Activated naive CD4-positive, alpha-beta T cell treated with anti-CD3 and anti-CD28 coated beads, Interleukin-2, amount 50 U/mL, for 72 hours (primary cell): ENCODE measurements around the gene DLG1. TPM values are rescaled to one million over a fixed set of nuclear protein-coding genes. Genes with fewer than 3 reads are reported as not detected.
"Not testable (repeated sequence)": the region's sequence is repeated elsewhere in the genome, so short reads cannot be mapped to it uniquely, and the experiment has no call there.

Experiments used
- ATAC-seq, 2 donors: fragments of 150-1000 bp; cut with Tn5 transposase; 2 replicates each; pipeline ENCODE4 v1.10.0; 2021; ENCODE audit warnings: mild to moderate bottlenecking in 2 of 2, moderate library complexity in 2 of 2
- DNase-seq, 2 donors: peaks; one replicate each; pipeline ENCODE4 v3.0.0; 2021 to 2022; ENCODE audit warnings: low spot score in 2 of 2
- H3K27ac Mint-ChIP-seq, 2 donors: one replicate each; pipeline ENCODE4 v1.8.0; 2022; ENCODE audit warnings: mild to moderate bottlenecking in 2 of 2, mixed read lengths in 2 of 2
- H3K36me3 Mint-ChIP-seq, 2 donors: one replicate each; pipeline ENCODE4 v1.8.0; 2022; ENCODE audit warnings: mixed read lengths in 2 of 2
- H3K9me3 Mint-ChIP-seq, 2 donors: one replicate each; pipeline ENCODE4 v1.8.0; 2022; ENCODE audit warnings: mixed read lengths in 2 of 2
- total RNA-seq, 2 donors: library from RNA; stranded (reverse); gene quantifications; one replicate each; pipeline ENCODE4 v1.2.3, GENCODE V29; 2022

The DLG1 gene
- total RNA-seq, 2 donors from 2014 or later, result 76.3 to 119 TPM

DNA sequence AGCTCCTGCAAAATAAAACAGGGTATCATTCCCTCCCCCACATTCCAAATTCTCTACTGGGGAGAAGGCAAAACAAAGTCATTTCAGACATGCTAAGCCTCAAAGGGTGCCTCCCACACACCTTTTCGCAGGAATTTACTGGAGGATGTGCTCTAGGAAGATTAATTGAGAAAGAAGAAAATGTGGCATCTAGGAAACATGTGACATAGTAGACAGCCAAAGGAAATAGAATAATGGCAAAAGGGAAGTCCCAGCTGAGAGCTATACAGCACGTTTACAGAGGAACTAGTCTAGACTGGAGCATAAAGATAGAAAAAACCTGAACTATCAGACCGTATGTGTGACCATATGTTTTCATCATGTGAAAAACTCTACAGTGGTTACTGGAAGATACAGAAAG, 210.0 kb downstream of the DLG1 start:
- no peaks in the 10 kb centered on the region for H3K9me3 Mint-ChIP-seq
- ATAC-seq, result no peak
- no peak for DNase-seq
- H3K27ac Mint-ChIP-seq, result peak overlapping the region in 1 of 2 donors; percentile 25
- H3K36me3 Mint-ChIP-seq, result peaks cover 6% of the 10 kb centered on the region in 2 donors

DNA sequence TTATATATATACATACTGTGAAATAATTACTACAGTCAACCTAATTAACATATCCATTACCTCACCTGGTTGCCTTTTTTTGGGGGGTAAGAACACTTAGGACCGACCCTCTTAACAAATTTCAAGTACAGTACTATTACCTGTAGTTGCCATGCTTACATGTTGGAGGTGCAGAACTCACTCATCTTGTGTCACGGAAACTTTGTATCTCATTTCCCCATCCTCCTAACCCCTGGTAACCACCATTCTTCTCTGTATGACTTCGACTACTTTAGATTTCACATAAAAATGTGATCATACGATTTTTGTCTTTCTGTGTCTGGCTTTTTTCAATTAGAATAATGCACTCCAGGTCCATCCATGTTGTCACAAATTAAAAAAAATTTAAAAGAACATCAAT, 213.3 kb downstream of the DLG1 start:
- Mint-ChIP-seq H3K27ac (peak overlapping the region in 1 of 2 donors; percentile 31), H3K9me3 (no peaks in the 10 kb centered on the region), H3K36me3 (peaks cover 6% of the 10 kb centered on the region in 2 donors)
- ATAC-seq, result peak; percentile 56 to 82
- DNase-seq, result no peak

DNA sequence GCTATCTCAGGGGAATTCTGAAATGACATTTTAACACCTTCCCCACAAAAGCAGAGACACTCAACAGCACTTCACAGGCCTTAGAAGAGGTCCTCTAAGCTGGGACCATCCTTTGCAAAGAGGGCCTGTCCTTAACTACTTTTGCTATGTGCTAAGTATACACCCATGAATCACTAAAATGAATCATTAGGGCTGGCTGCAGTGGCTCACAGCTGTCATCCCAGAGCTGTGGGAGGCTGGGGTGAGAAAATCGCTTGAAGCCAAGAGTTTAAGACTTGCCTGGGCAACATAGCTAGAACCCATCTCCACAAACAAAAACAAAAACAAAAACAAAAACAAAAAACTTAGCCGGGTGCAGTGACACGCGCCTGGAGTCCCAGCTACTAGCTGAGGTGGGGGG, 214.9 kb downstream of the DLG1 start:
- DNase-seq, result peak in 1 of 2 donors; percentile 30

DNA sequence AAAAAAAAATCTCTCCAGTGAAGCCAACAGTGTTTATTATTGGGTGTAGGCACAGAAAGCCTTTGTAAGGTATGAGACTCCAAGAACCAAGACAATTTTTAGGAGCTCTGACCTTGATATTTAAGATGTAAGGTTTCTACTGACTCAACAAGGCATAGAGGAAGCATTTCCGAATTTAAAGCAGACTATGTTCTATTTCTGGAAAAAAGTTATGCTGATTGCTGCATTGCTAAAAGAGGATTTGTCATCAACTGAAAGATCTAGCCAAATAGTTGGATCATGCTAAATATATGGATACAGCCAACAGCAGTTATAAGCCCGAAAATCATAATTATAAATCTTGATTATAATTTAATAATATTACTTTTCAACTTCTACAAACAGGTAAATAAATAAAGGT, 215.5 kb downstream of the DLG1 start:
- DNase-seq, result no peak
- no peak for ATAC-seq

More for the DNA sequence above, 214.9 kb downstream of the DLG1 start:
- H3K9me3 Mint-ChIP-seq, result no peaks in the 10 kb centered on the region
- ATAC-seq, result peak; percentile 93 to 99
- H3K36me3 Mint-ChIP-seq, result peaks cover 6% of the 10 kb centered on the region in 2 donors
- H3K27ac Mint-ChIP-seq, result peak overlapping the region; percentile 69 to 74

DNA sequence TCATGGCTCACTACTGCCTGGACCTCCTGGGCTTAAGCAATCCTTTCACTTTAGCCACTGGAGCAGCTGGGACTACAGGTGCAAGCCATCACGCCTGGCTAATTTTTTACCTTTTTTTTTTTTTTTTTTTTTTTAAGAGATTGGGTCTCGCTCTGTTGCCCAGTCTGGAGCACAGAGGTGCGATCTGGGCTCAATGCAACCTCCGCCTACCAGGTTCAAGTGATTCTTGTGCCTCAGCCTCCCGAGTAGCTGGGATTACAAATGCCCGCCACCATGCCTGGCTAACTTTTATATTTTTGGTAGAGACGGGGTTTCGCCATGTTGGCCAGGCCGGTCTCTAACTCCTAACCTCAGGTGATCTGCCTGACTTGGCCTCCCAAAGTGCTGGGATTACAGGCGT, 218.1 kb downstream of the DLG1 start:
- ATAC-seq, result no peak
- no peak for DNase-seq
- peaks cover 6% of the 10 kb centered on the region in 2 donors for H3K36me3 Mint-ChIP-seq
- no peak overlapping the region for H3K27ac Mint-ChIP-seq
- H3K9me3 Mint-ChIP-seq, result no peaks in the 10 kb centered on the region

More for the DNA sequence above, 215.5 kb downstream of the DLG1 start:
- Mint-ChIP-seq H3K36me3 (peaks cover 6% of the 10 kb centered on the region in 2 donors), H3K9me3 (no peaks in the 10 kb centered on the region), H3K27ac (no peak overlapping the region)

DNA sequence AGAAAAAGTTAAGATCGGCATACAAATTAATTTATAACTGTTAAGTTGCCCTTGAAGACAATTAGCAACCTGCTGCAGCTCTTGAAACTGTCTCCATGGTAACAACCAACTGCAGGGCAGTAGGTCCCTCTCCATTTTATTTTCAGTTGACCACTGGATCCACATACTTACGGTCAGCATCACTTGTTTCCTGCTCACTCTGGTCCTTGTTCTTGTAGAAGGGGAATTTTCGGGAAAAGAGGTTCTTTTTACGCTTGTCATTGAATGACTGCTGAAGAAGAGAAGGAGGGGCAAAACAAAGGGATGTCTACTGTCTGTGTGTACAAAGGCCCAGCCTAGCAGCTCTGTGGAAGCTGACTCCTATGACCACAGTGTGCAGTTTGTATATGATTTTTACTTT, 222.0 kb downstream of the DLG1 start:
- Mint-ChIP-seq H3K27ac (no peak overlapping the region), H3K9me3 (no peaks in the 10 kb centered on the region), H3K36me3 (no peaks in the 10 kb centered on the region)
- no peak for DNase-seq
- no peak for ATAC-seq

DNA sequence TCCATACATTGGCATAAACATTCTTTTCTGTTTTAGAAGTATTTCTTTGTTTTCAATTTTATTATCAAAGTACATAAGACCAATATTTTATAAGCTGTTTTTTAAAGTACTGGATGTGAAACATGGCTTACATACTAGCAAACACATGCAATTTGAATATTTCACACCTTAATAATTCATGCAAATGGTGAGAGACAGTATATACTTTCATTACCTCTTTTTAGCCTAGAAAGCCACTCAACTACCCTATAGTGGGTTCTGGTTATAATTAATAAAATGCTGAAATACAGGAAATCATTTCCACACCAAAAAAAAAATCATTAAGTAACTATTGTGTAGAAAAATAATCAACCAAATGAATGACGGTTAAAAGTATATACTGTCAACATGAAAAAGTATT, 230.3 kb downstream of the DLG1 start:
- ATAC-seq (no peak), DNase-seq (no peak)
- no peak overlapping the region for H3K27ac Mint-ChIP-seq
- no peaks in the 10 kb centered on the region for H3K9me3 Mint-ChIP-seq
- H3K36me3 Mint-ChIP-seq, result peaks cover 0 to 5% of the 10 kb centered on the region in 2 donors

DNA sequence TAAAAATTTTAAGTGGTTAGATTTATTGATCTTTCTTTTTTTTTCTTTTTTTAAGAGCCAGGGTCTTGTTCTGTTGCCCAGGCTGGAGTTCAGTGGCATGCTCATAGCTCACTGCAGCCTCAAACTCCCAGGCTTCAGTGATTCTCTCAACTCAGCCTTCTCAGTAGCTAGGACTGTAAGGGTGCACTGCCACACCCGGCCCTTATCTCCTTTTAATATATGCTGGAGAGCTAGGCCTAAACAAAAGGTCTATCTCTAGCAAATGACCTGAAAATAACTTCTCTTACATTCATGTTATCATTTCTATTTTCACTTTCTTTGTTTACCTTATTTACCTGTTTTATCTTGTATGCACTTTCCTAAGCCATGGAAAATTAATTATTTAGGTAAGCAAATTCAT, 233.6 kb downstream of the DLG1 start:
- H3K27ac Mint-ChIP-seq, result no peak overlapping the region
- ATAC-seq, result no peak
- no peak for DNase-seq
- H3K36me3 Mint-ChIP-seq, result peaks cover 5 to 10% of the 10 kb centered on the region in 2 donors
- H3K9me3 Mint-ChIP-seq, result no peaks in the 10 kb centered on the region

DNA sequence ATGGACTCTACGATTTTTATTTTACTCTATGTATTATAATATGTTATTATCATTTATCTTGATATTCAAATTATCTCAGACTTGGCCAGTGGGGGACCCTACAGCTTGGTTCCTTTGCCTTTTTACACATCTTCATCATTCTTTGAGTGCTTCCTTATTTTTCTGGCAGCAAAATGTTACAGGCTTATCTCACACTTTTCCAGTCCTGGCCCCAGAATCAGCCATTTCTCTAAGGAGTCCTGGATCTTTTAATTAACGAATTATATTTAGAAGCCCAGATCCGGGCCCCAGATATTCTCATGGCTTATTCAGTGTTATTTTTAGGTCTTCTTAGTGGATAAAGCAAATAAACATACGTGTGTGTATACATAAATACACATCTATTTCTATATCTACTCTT, 236.0 kb downstream of the DLG1 start:
- peaks cover 15 to 28% of the 10 kb centered on the region in 2 donors for H3K36me3 Mint-ChIP-seq
- H3K27ac Mint-ChIP-seq, result no peak overlapping the region
- no peaks in the 10 kb centered on the region for H3K9me3 Mint-ChIP-seq
- DNase-seq (no peak), ATAC-seq (no peak)

DNA sequence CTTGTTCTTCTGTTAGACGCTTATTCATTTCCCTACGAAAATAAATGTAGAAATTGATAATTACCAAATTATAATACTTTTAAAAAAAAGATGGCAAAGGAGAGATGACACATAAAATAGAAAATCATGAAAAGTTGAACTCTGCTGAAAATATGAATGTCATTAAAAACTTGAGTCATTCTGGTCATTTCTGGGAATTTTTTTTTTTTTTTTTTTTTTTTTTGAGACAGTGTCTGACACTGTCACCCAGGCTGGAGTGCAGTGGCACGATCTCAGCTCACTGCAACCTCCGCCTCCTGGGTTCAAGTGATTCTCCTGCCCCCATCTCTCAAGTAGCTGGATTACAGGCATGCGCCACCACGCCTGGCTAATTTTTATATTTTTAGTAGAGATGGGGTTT, 246.8 kb downstream of the DLG1 start:
- ATAC-seq, result peak; percentile 53 to 65
- H3K27ac Mint-ChIP-seq, result peak overlapping the region in 1 of 2 donors; percentile 94

DNA sequence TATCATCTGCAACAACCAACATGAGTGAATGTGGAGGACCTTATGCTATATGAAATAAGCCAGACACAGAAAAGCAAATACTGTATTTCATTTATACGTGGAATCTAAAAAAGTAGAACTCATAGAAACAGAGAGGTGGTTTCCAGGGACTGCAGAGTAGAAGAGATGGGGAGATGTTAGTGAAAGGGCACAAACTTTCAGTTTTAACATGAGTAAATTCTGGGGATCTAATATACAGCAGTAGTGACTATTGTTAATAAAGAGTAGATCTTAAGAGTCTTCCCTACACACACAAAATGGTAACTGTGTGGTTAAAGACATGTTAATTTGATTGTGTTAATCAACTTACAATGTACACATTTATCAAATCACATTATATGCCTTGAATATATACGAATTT, 247.9 kb downstream of the DLG1 start:
- H3K36me3 Mint-ChIP-seq, result peaks cover 0 to 13% of the 10 kb centered on the region in 2 donors
- H3K27ac Mint-ChIP-seq, result no peak overlapping the region
- DNase-seq (no peak), ATAC-seq (peak; percentile 64 to 68)
- no peaks in the 10 kb centered on the region for H3K9me3 Mint-ChIP-seq

More for the DNA sequence above, 246.8 kb downstream of the DLG1 start:
- H3K9me3 Mint-ChIP-seq, DNase-seq: not testable (repeated sequence)
- peaks cover 0 to 13% of the 10 kb centered on the region in 2 donors for H3K36me3 Mint-ChIP-seq

DNA sequence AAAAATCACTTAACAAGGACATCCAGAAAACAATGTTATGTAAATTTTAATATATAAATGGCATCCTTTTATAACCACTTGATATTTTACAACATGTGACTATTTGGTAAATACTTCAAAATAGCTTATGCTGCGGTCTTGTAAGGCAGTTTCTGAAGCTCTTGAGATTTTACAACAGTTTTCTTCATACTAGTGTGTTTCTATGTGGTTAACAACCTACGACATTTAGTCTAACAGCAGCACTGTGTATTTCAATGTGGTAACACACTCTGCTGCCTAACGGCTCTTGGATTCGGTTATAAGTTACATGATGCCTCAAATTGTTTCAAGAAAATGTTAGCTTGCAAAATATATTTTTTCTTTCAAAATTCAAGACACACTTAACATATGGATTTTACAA, 255.9 kb downstream of the DLG1 start:
- H3K9me3 Mint-ChIP-seq, result no peaks in the 10 kb centered on the region

DNA sequence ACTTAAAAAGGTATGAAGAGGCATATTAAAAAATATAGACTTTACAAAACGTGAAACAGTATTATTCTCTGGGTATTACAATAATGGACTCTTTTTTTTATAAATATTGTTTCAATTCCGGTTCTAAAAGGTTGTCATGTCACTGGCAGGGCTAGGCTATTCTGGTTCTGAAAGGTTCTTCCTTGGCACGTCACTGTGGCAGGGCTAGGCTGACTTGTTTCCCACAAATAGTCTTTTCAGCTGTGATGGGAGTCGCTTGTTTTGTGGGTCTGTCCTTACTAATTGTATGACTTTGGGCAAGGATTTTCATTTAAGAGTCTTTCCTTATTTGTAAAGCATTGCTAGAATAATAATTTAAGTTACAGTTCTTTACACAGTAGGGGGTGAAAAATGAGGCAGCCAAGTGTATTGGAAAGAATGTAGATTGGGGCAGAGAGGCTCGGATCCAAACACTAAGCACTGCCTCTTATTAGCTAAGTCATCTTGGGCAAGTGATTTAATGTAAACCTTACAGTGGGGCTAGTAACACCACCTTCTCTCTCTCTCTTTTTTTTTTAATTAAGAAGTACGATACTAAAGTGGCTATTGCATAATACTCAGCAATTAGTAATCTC, 256.4 kb downstream of the DLG1 start:
- Mint-ChIP-seq H3K9me3 (no peaks in the 10 kb centered on the region), H3K27ac (no peak overlapping the region), H3K36me3 (no peaks in the 10 kb centered on the region)
- DNase-seq (no peak), ATAC-seq (no peak)

More for the DNA sequence above, 255.9 kb downstream of the DLG1 start:
- no peak for DNase-seq
- no peaks in the 10 kb centered on the region for H3K36me3 Mint-ChIP-seq
- no peak overlapping the region for H3K27ac Mint-ChIP-seq
- ATAC-seq, result no peak

DNA sequence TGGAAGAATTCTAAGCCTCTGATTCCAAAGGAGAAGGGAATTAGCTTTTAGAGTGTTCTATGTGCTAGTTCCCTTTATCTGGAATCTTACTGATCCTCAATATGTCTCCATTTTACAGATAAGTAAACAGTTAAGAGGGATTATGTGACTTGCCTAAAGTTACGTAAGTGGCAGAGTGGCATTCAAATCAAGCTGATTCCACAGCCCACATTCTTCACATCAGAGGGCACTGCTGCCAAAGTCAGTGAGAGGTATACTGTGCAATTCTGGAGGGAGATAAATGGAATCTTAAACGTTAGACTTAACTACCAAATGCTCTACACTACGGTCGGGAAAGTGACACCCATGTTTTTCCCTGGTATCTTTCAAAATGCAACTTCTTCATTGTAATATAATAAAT, 257.8 kb downstream of the DLG1 start:
- Mint-ChIP-seq H3K36me3 (no peaks in the 10 kb centered on the region), H3K27ac (no peak overlapping the region), H3K9me3 (no peaks in the 10 kb centered on the region)
- no peak for ATAC-seq
- no peak for DNase-seq

DNA sequence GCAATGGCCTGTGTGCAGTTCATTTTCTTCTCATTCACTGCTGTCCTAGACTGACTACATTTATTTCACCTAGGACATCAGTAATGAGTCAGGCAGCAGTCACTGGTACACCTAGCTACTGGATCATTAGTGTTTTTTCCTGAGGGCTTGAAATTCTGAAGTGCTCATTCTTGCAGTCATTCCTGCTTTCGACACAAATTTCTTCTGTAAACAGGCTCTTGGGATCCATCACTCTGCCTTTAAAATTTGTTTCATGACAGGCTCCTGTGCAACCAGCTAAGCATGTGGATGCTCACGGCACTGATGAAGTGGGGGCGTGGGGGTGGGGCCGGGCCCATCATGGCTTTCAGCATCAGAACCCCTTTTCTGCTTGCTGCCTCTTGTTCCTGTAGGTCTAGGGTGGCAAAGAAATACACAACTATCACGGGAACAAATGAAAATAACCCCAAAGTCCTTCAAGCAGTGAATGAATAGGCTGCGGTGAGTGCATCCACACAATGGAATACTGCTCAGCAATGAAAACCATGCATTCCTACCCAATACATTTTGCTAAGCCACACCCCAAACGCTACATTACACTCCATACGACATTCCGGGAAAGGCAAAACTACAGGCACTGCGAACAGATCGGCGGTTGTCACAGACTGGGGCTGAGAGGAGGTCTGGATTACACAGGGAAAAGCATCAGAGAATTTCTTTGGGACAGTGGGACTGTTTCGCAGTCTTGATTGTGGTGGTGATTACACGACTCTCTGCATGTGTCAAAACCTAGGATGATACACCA, 259.5 kb downstream of the DLG1 start:
- no peak overlapping the region for H3K27ac Mint-ChIP-seq
- peaks cover 0 to 5% of the 10 kb centered on the region in 2 donors for H3K36me3 Mint-ChIP-seq
- H3K9me3 Mint-ChIP-seq, result peaks cover 0 to 5% of the 10 kb centered on the region in 2 donors
- no peak for DNase-seq
- ATAC-seq, result no peak

DNA sequence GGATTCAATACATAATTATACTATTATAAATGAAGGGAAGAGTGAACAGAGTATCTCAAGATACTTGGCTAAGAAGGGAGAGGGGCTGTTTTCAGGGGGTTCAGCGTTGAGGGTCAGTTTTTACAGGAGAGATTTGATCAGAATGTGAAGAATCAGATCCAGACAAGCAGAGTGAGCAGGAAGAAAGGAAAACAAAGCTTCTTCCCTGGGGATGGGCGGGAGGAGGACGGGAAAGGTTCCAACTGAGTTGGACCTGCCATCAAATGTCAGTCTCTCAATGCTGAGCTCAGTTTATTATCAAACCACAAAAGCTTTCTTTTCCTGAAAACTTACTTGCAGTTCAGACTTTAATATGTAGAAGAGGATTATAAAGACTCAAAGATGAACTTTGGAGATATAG, 262.8 kb downstream of the DLG1 start:
- peaks cover 0 to 5% of the 10 kb centered on the region in 2 donors for H3K36me3 Mint-ChIP-seq
- peaks cover 0 to 5% of the 10 kb centered on the region in 2 donors for H3K9me3 Mint-ChIP-seq
- DNase-seq (no peak), ATAC-seq (no peak)
- H3K27ac Mint-ChIP-seq, result no peak overlapping the region

DNA sequence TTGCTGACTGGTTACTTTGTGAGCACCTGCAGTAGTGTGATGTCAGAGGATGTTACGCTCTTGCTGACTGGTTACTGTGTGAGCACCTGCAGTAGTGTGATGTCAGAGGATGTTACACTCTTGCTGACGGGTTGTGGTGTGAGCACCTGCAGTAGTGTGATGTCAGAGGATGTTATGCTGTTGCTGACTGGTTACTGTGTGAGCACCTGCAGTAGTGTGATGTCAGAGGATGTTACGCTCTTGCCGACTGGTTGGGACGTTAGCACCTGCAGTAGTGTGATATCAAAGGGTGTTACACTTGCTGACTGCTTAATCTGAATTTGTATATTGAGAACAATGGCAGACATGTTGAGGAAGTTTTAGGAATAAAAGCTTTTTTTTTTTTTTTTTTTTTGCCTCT, 263.6 kb downstream of the DLG1 start:
- not testable (repeated sequence) for H3K36me3 Mint-ChIP-seq, DNase-seq, H3K27ac Mint-ChIP-seq, ATAC-seq, H3K9me3 Mint-ChIP-seq

DNA sequence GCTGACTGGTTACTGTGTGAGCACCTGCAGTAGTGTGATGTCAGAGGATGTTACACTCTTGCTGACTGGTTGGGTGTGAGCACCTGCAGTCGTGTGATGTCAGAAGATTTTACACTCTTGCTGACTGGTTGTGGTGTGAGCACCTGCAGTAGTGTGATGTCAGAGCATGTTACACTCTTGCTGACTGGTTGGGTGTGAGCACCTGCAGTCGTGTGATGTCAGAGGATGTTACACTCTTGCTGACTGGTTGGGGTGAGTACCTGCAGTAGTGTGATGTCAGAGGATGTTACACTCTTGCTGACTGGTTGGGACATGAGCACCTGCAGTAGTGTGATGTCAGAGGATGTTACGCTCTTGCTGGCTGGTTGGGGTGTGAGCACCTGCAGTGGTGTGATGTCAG, 264.6 kb downstream of the DLG1 start:
- H3K9me3 Mint-ChIP-seq, H3K36me3 Mint-ChIP-seq, ATAC-seq, H3K27ac Mint-ChIP-seq, DNase-seq: not testable (repeated sequence)
